ENCODE data around the gene KCNQ4. TPM values are rescaled to one million over a fixed set of nuclear protein-coding genes. Genes with fewer than 3 reads are reported as not detected.

KCNQ4 gene
- total RNA-seq, 1 experiment from 2014 or later: 1.4 TPM

DNA sequence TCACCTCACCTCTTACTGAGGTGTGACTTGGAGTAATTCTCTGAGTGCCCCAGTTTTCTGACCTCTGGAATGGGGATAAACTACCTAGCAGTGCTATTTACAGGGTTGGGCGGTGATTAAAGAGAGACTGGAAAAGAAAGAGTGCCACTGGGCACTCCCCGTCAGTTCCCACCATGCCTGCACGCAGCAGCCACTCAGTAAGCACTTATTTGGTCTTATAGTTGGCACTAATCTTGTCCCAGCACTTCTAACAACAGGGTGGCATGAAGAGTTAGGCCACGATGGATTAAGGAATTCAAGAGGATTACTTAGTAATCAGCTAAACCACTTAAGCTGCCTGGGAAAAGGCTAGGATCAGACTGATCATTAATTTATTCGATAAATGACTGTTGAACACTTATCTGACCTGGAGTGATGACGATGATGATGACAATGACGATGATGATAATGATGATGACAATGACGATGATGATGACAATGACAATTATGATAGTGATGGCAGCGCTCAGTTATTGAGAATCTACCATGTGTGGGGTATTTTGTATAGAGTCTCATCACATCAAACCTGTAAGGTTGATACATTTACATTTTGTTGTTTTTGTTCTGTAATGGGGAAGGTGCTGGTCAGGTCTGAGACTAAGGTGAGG lies 73.2 kb downstream of the KCNQ4 start:
- Histone ChIP-seq H3K4me2 (ENCODE audit: insufficient read depth, insufficient read length, low read length) (no peak overlapping the region), H3K9ac (ENCODE audit: extremely low read depth, insufficient read length, low read length) (no peak overlapping the region), H3K79me1 (ENCODE audit: insufficient read depth, low read depth, low read length, poor library complexity, severe bottlenecking) (no peaks in the 10 kb centered on the region), H2BK12ac (ENCODE audit: insufficient read length, low read depth, low read length) (no peak overlapping the region), H2BK120ac (ENCODE audit: low read depth, low read length, poor library complexity, severe bottlenecking) (no peak overlapping the region), H4K20me1 (ENCODE audit: control insufficient read depth, insufficient read depth, insufficient read length) (no peaks in the 10 kb centered on the region), H2BK5ac (ENCODE audit: insufficient read length, low read length) (no peak overlapping the region), H2BK20ac (ENCODE audit: low read depth, low read length, poor library complexity, severe bottlenecking) (no peak overlapping the region), H4K5ac (ENCODE audit: insufficient read length, low read depth, low read length) (no peak overlapping the region), H3K18ac (ENCODE audit: insufficient read length, low read depth, low read length) (no peak overlapping the region), H3K23ac (ENCODE audit: insufficient read length, low read depth, low read length) (no peak overlapping the region), H3K9me3 (ENCODE audit: control insufficient read depth, low read depth, low read length) (no peaks in the 10 kb centered on the region), H2AK5ac (ENCODE audit: insufficient read length, low read length) (no peak overlapping the region), H3K79me2 (ENCODE audit: insufficient read depth, low read length) (no peaks in the 10 kb centered on the region), H2BK15ac (ENCODE audit: low read depth, low read length) (no peak overlapping the region), H4K91ac (ENCODE audit: insufficient read length, low read depth, low read length) (no peak overlapping the region), H4K8ac (replicated peaks; ENCODE audit: insufficient read length, low read depth, low read length) (no peak overlapping the region), H3K27ac (ENCODE audit: insufficient read length, low read depth, low read length) (no peak overlapping the region), H2AFZ (ENCODE audit: low read length) (no peak overlapping the region), H3T11ph (ENCODE audit: low read length) (no peak overlapping the region), H3K27me3 (ENCODE audit: insufficient read depth, low read length) (no peaks in the 10 kb centered on the region; the same call in 1 of the 2 replicates), H3K4me1 (ENCODE audit: insufficient read depth, low read length) (no peaks in the 10 kb centered on the region), H3K23me2 (ENCODE audit: insufficient read length, low read depth, low read length, poor library complexity, severe bottlenecking) (peaks cover under 1% of the 10 kb centered on the region), H3K14ac (ENCODE audit: insufficient read depth, low read length) (no peak overlapping the region), H3K56ac (ENCODE audit: insufficient read length, low read depth, low read length) (no peak overlapping the region), H3K4ac (ENCODE audit: low read depth, low read length) (no peak overlapping the region)
- Mint-ChIP-seq H3K4me1 (peaks cover 8 to 24% of the 10 kb centered on the region in 2 experiments), H3K27me3 (ENCODE audit: low read depth) (peaks cover 32% of the 10 kb centered on the region), H3K27ac (no peak overlapping the region), H3K36me3 (ENCODE audit: insufficient read depth in 1 of 3, low read depth in 3 of 3) (peaks cover 0 to 2% (median 0%) of the 10 kb centered on the region in 3 experiments; a peak in 2 of 7 replicates), H3K4me3 (no peak overlapping the region), H3K9me3 (no peaks in the 10 kb centered on the region)
- TF ChIP-seq, protein P1, sequence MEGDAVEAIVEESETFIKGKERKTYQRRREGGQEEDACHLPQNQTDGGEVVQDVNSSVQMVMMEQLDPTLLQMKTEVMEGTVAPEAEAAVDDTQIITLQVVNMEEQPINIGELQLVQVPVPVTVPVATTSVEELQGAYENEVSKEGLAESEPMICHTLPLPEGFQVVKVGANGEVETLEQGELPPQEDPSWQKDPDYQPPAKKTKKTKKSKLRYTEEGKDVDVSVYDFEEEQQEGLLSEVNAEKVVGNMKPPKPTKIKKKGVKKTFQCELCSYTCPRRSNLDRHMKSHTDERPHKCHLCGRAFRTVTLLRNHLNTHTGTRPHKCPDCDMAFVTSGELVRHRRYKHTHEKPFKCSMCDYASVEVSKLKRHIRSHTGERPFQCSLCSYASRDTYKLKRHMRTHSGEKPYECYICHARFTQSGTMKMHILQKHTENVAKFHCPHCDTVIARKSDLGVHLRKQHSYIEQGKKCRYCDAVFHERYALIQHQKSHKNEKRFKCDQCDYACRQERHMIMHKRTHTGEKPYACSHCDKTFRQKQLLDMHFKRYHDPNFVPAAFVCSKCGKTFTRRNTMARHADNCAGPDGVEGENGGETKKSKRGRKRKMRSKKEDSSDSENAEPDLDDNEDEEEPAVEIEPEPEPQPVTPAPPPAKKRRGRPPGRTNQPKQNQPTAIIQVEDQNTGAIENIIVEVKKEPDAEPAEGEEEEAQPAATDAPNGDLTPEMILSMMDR (conservative IDR thresholded peaks at IDR 0.05): no peak
- no peak for DNase-seq
- WGBS (ENCODE audit: extremely low coverage, insufficient read length, low lambda C conversion rate): no CpG with 5 or more reads among the region's 9 CpGs
